H1 (cell line): ENCODE results near the gene NFATC4. TPM values are rescaled to one million over a fixed set of nuclear protein-coding genes. Genes with fewer than 3 reads are reported as not detected.

ENCODE experiments used
- BACH1 ChIP-seq: IDR thresholded peaks from 2 replicates; pipeline ENCODE4 v1.6.1; 2012; ENCODE audit warnings: low read length, improper control_type of control experiment
- BRCA1 ChIP-seq: IDR thresholded peaks from 2 replicates; pipeline ENCODE4 v1.6.1; 2012; ENCODE audit warnings: low read depth, low read length, improper control_type of control experiment
- CBX8 ChIP-seq: fragments of 300-800, 300-1000 bp; sonication (generic); IDR thresholded peaks from 2 replicates; pipeline ENCODE4 v1.7.1; 2016; ENCODE audit warnings: low read depth, low read length, borderline replicate concordance
- CHD2 ChIP-seq: IDR thresholded peaks from 2 replicates; pipeline ENCODE4 v1.6.1; 2012; ENCODE audit warnings: low read length, improper control_type of control experiment
- CTBP2 ChIP-seq: IDR thresholded peaks from 2 replicates; pipeline ENCODE4 v1.7.0; 2011; ENCODE audit warnings: borderline replicate concordance, mild to moderate bottlenecking, moderate library complexity, mixed read lengths, low read length; ENCODE audit not compliant: insufficient read depth, insufficient read length
- FOSL1 ChIP-seq: IDR thresholded peaks from 2 replicates; pipeline ENCODE4 v1.6.1; 2011; ENCODE audit warnings: mild to moderate bottlenecking, low read depth, low read length, moderate library complexity; ENCODE audit not compliant: insufficient read depth
- HDAC2 ChIP-seq, 2 experiments: fragments of 300-600 bp in 1 of 2; sonication (generic) in 1 of 2; IDR thresholded peaks; 2 replicates each; pipeline ENCODE4 v1.6.1; 2011 to 2012; ENCODE audit warnings: low read depth in 2 of 2, low read length in 2 of 2, mild to moderate bottlenecking in 2 of 2, moderate library complexity in 2 of 2, borderline replicate concordance in 1 of 2, inconsistent platforms in 1 of 2
- JUN ChIP-seq: IDR thresholded peaks from 2 replicates; pipeline ENCODE4 v1.6.1; 2011; ENCODE audit warnings: low read depth, mild to moderate bottlenecking, improper control_type of control experiment, low read length
- POLR2A ChIP-seq, 2 experiments: IDR thresholded peaks; 1 replicate in 1 of 2; 2 replicates in 1 of 2; pipeline ENCODE4 v1.6.1; 2011; ENCODE audit warnings: low read depth in 2 of 2, low read length in 2 of 2, mild to moderate bottlenecking in 2 of 2; ENCODE audit errors: control extremely low read depth in 1 of 2
- POU5F1 ChIP-seq: IDR thresholded peaks from 2 replicates; pipeline ENCODE4 v1.6.1; 2011; ENCODE audit warnings: low read depth, mild to moderate bottlenecking, low read length, moderate library complexity
- RAD21 ChIP-seq, 2 experiments: IDR thresholded peaks in 1 of 2; conservative IDR thresholded peaks in 1 of 2; 2 replicates each; pipeline ENCODE4 v1.6.1; 2011; ENCODE audit warnings: low read depth in 2 of 2, low read length in 2 of 2, improper control_type of control experiment in 1 of 2, inconsistent platforms in 1 of 2, mild to moderate bottlenecking in 1 of 2, moderate library complexity in 1 of 2
- RBBP5 ChIP-seq: IDR thresholded peaks from 2 replicates; pipeline ENCODE4 v1.7.1; 2012; ENCODE audit warnings: low read depth, mild to moderate bottlenecking, inconsistent platforms, low read length, moderate library complexity, borderline replicate concordance
- RFX5 ChIP-seq: IDR thresholded peaks from 2 replicates; pipeline ENCODE4 v1.6.1; 2011; ENCODE audit warnings: low read depth, low read length, improper control_type of control experiment, borderline replicate concordance
- RNF2 ChIP-seq: fragments of 200-900, 300-1000 bp; sonication (generic); IDR thresholded peaks from 2 replicates; pipeline ENCODE4 v1.7.1; 2016; ENCODE audit warnings: borderline replicate concordance, low read depth, mild to moderate bottlenecking, antibody characterized with exemption, low read length; ENCODE audit not compliant: poor library complexity, severe bottlenecking; ENCODE audit errors: missing control alignments
- SIX5 ChIP-seq: IDR thresholded peaks from 2 replicates; pipeline ENCODE4 v1.6.1; 2011; ENCODE audit warnings: mild to moderate bottlenecking, low read depth, low read length
- SUZ12 ChIP-seq: fragments of 200-600 bp; sonication (generic); IDR thresholded peaks from 2 replicates; pipeline ENCODE4 v1.6.1; 2012; ENCODE audit warnings: mild to moderate bottlenecking, inconsistent platforms, low read length, moderate library complexity, mixed read lengths
- TAF7 ChIP-seq: optimal IDR thresholded peaks from 2 replicates; pipeline ENCODE3; 2011; ENCODE audit warnings: low read depth, mild to moderate bottlenecking, inconsistent platforms, low read length, moderate library complexity, borderline replicate concordance
- TCF12 ChIP-seq: IDR thresholded peaks from 2 replicates; pipeline ENCODE4 v1.6.1; 2011; ENCODE audit warnings: low read depth, mild to moderate bottlenecking, low read length
- YY1 ChIP-seq: IDR thresholded peaks from 2 replicates; pipeline ENCODE4 v1.6.1; 2011; ENCODE audit warnings: low read depth, mild to moderate bottlenecking, low read length
- ZNF274 ChIP-seq: IDR thresholded peaks from 2 replicates; pipeline ENCODE4 v1.7.0; 2012; ENCODE audit warnings: low read length, borderline replicate concordance; ENCODE audit errors: extremely low read depth
- polyA plus RNA-seq, 7 experiments: library from polyadenylated mRNA; depleted of rRNA in 3 of 7; stranded (reverse) in 5 of 7; unstranded in 2 of 7; fragments of >200 nt in 5 of 7; fragments of 200-250 nt in 2 of 7; gene quantifications; 1 replicate in 5 of 7; 2 replicates in 1 of 7; 4 replicates in 1 of 7; pipeline versions ENCODE4 v1.2.1 to v1.2.3, GENCODE V29; 2011 to 2013; ENCODE audit warnings: missing spikeins in 2 of 7, mixed read lengths in 2 of 7
- total RNA-seq: library from RNA; stranded (reverse); fragmentation: NEBNext Ultra II Directional; extraction: Animal tissue kit (Norgen Biotek cat#: 25700); gene quantifications from 2 replicates; pipeline ENCODE4 v1.2.1, GENCODE V29; 2021

The NFATC4 gene
- total and polyA plus RNA-seq, 2 of the 8 experiments (the other 6 are each of a cell fraction or from before 2014, with no cell fraction given), result 47.3 to 50.3 TPM

DNA sequence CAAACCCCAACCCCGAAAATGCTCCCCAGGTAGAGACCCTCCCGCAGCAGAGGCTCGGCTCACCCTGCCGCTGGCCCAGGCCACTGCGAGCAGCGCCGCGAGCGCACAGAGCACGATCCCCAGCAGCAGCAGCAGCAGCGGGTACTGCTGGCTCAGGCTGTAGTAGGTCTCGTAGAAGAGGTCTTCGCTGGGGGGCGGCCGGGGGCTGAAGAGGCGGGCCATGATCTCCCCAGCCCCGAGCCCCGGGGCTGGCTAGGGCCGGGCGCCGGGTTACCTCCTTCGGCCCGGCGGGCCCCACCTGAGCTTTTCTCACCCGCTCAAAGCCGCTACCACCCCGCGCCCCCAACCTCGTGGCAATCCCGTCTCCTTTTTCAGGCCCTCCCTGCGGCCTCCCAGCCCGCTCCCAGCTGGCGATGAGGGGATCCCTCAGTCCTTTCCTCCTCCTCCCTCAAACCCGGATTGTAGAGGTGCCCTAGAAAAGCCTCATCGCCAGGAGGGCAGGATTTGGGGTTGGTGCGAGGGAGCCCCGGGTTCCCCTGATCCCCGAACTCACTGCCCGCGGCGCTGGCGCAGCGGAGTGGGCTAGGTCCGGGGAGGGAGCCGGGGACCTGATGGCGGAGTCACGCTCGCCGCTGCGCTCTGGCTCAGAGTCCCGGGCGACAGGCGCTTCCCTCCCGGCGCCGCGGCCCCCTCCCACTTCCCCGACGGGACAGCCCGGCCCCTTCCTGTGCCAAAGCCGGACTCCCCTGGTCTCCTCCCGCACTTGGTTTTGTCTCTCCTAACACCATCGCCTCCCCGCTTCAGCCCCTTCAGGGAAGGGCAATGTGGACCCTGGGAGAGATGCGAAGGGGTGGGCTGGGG lies 33.3 kb upstream of the NFATC4 start, which contains the start of gene ADCY4 (continued):
- peak; percentile 96 for TF ChIP-seq RBBP5
- no peak for TF ChIP-seq JUN
- no peak for TF ChIP-seq CTBP2
- TF ChIP-seq CHD2, result no peak
- TF ChIP-seq TCF12, result no peak
- no peak; a peak in 1 of 4 replicates for TF ChIP-seq HDAC2 (IDR thresholded peaks at IDR 0.05; ENCODE audit: borderline replicate concordance in 1 of 2, low read depth in 2 of 2, low read length in 2 of 2)
- no peak for TF ChIP-seq RAD21 (IDR thresholded peaks at IDR 0.05 in 1 of 2, conservative IDR thresholded peaks at IDR 0.05 in 1 of 2; ENCODE audit: low read depth in 2 of 2, low read length in 2 of 2)
- 0 out of 2 replicates have a peak, but pooled peaks have one; percentile 20 for TF ChIP-seq YY1
- peak; percentile 90 for TF ChIP-seq SUZ12
- TF ChIP-seq FOSL1, result no peak
- TF ChIP-seq BACH1, result no peak
- no peak for TF ChIP-seq SIX5
- no peak for TF ChIP-seq POU5F1
- no peak for TF ChIP-seq BRCA1
- TF ChIP-seq RFX5, result no peak
- no peak for TF ChIP-seq POLR2A (IDR thresholded peaks at IDR 0.05; ENCODE audit: control extremely low read depth in 1 of 2, low read depth in 2 of 2, low read length in 2 of 2)
- no peak for TF ChIP-seq ZNF274
- TF ChIP-seq RNF2, result peak; percentile 68
- TF ChIP-seq CBX8, result no peak
- no peak for TF ChIP-seq TAF7
